Suprapubic skin (tissue), 4 donors: ENCODE results near the gene AUTS2.

Experiments used
- EP300 ChIP-seq: sonication (generic); formaldehyde crosslinking; IDR thresholded peaks from one replicate; pipeline ENCODE4 v1.6.1; 2017; ENCODE audit warnings: antibody characterized with exemption
- POLR2A ChIP-seq, 2 donors: fragments of 450-650 bp; IDR thresholded peaks; one replicate each; pipeline ENCODE4 v1.6.1; 2017; ENCODE audit warnings: antibody characterized with exemption in 2 of 2, mild to moderate bottlenecking in 2 of 2, moderate library complexity in 2 of 2
- POLR2AphosphoS5 ChIP-seq, 3 donors: sonication (generic); formaldehyde crosslinking; IDR thresholded peaks; one replicate each; pipeline ENCODE4 v1.6.1; 2017; ENCODE audit warnings: antibody characterized with exemption in 3 of 3
- TF ChIP-seq, protein P1 (sequence below), 2 donors: fragments of 200-600 bp in 1 of 2; fragments of 450-650 bp in 1 of 2; sonication (generic) in 1 of 2; IDR thresholded peaks; one replicate each; pipeline ENCODE4 v1.5.1; 2016 to 2019; ENCODE audit warnings: antibody characterized with exemption in 2 of 2, mild to moderate bottlenecking in 1 of 2, moderate library complexity in 1 of 2

DNA sequence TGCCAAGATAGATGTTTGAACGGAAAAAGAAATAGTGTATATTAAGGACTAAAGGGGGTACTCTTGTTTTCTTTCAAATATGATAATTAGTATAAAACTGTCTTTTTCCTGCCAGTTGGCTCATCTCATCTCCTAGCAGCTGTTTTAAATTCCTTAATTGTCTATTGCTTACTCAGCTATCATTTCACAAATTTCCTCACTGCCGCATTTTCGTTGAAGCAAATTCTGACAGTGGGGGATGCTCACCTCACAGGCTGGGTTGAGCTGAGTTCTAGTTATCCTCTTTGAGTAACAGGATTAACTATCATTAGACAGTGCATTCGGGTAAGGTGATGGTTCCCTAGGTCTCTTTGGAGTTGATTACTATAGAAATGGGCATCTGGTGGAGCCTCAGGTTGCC lies 592.0 kb downstream of the AUTS2 start:
- TF ChIP-seq, protein P1, sequence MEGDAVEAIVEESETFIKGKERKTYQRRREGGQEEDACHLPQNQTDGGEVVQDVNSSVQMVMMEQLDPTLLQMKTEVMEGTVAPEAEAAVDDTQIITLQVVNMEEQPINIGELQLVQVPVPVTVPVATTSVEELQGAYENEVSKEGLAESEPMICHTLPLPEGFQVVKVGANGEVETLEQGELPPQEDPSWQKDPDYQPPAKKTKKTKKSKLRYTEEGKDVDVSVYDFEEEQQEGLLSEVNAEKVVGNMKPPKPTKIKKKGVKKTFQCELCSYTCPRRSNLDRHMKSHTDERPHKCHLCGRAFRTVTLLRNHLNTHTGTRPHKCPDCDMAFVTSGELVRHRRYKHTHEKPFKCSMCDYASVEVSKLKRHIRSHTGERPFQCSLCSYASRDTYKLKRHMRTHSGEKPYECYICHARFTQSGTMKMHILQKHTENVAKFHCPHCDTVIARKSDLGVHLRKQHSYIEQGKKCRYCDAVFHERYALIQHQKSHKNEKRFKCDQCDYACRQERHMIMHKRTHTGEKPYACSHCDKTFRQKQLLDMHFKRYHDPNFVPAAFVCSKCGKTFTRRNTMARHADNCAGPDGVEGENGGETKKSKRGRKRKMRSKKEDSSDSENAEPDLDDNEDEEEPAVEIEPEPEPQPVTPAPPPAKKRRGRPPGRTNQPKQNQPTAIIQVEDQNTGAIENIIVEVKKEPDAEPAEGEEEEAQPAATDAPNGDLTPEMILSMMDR (IDR thresholded peaks at IDR 0.05): no peak
- TF ChIP-seq POLR2A (IDR thresholded peaks at IDR 0.05) (no peak), POLR2AphosphoS5 (IDR thresholded peaks at IDR 0.05) (no peak), EP300 (no peak)
